ENCODE measurements around the gene TMEM171.

DNA sequence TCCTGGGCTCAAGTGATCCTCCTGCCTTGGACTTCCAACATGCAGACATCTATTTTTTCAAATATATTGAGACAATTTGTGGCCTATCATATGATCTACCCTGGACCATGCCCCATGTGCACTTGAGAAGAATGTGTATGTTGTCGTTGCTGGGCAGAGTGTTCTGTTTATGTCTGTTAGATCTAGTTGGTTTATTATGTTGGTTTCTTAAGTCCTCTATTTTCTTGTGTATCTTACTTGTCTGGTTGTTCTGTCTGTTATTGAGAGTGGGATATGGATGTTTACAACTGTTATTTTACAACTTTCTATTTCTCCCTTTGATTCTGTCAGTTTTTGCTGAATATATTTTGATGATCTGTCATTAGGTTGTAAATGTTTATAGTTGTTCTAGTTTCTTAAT is 10.2 kb upstream of the TMEM171 start:
- TF ChIP-seq, protein P1, sequence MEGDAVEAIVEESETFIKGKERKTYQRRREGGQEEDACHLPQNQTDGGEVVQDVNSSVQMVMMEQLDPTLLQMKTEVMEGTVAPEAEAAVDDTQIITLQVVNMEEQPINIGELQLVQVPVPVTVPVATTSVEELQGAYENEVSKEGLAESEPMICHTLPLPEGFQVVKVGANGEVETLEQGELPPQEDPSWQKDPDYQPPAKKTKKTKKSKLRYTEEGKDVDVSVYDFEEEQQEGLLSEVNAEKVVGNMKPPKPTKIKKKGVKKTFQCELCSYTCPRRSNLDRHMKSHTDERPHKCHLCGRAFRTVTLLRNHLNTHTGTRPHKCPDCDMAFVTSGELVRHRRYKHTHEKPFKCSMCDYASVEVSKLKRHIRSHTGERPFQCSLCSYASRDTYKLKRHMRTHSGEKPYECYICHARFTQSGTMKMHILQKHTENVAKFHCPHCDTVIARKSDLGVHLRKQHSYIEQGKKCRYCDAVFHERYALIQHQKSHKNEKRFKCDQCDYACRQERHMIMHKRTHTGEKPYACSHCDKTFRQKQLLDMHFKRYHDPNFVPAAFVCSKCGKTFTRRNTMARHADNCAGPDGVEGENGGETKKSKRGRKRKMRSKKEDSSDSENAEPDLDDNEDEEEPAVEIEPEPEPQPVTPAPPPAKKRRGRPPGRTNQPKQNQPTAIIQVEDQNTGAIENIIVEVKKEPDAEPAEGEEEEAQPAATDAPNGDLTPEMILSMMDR (conservative IDR thresholded peaks at IDR 0.05; ENCODE audit: low read depth, low read length), result no peak
- no peak for TF ChIP-seq POLR2A (IDR thresholded peaks at IDR 0.05; ENCODE audit: low read depth, low read length)
- no peak for TF ChIP-seq RAD21 (IDR thresholded peaks at IDR 0.05; ENCODE audit: low read length)
- no peak for TF ChIP-seq BHLHE40 (IDR thresholded peaks at IDR 0.05; ENCODE audit: low read depth, low read length)
- TF ChIP-seq MAFK (IDR thresholded peaks at IDR 0.05; ENCODE audit: low read depth, low read length), result no peak
- TF ChIP-seq CEBPB (IDR thresholded peaks at IDR 0.05; ENCODE audit: low read depth, low read length), result no peak
- TF ChIP-seq, protein P2, sequence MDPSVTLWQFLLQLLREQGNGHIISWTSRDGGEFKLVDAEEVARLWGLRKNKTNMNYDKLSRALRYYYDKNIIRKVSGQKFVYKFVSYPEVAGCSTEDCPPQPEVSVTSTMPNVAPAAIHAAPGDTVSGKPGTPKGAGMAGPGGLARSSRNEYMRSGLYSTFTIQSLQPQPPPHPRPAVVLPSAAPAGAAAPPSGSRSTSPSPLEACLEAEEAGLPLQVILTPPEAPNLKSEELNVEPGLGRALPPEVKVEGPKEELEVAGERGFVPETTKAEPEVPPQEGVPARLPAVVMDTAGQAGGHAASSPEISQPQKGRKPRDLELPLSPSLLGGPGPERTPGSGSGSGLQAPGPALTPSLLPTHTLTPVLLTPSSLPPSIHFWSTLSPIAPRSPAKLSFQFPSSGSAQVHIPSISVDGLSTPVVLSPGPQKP (IDR thresholded peaks at IDR 0.05; ENCODE audit: borderline replicate concordance, low read depth, low read length), result no peak
- no peak for TF ChIP-seq SMC3 (IDR thresholded peaks at IDR 0.05; ENCODE audit: low read depth, low read length)
- TF ChIP-seq NFE2L2 (IDR thresholded peaks at IDR 0.05; ENCODE audit: low read depth, low read length), result no peak
- no peak for TF ChIP-seq CHD1 (IDR thresholded peaks at IDR 0.05; ENCODE audit: low read depth, low read length)
- no peak for TF ChIP-seq RFX5 (IDR thresholded peaks at IDR 0.05; ENCODE audit: low read depth, low read length)
- no peak for TF ChIP-seq FOS (IDR thresholded peaks at IDR 0.05; ENCODE audit: low read depth, low read length)
- no peak for TF ChIP-seq RCOR1 (IDR thresholded peaks at IDR 0.05; ENCODE audit: insufficient replicate concordance, low read length)
